Gastrocnemius medialis (tissue), 4 donors: Measurements from ENCODE around the gene TRIOBP. TPM values are rescaled to one million over a fixed set of nuclear protein-coding genes. Genes with fewer than 3 reads are reported as not detected.
A peak's percentile ranks its signal among the peaks of the same experiment; 100 is the strongest.

Experiments used
- ATAC-seq, 2 donors: fragments of 150-250 bp; one replicate each; pipeline ENCODE4 v1.9.1; 2016
- DNase-seq, 2 donors: peaks; one replicate each; pipeline ENCODE4 v3.0.0-alpha.2; 2019
- H3K27ac ChIP-seq, 4 donors: fragments of 200-600 bp; sonication (generic); 1 replicate in 1 of 4; 2 replicates in 3 of 4; pipeline ENCODE4 v1.5.1; 2016 to 2018; ENCODE audit warnings: mild to moderate bottlenecking in 2 of 4, moderate library complexity in 1 of 4
- H3K27me3 ChIP-seq, 3 donors: fragments of 200-600 bp; sonication (generic) in 2 of 3; 1 replicate in 1 of 3; 2 replicates in 2 of 3; pipeline versions ENCODE4 v1.5.1 to v1.6.0; 2016 to 2019; ENCODE audit warnings: mild to moderate bottlenecking in 1 of 3, moderate library complexity in 1 of 3
- H3K36me3 ChIP-seq, 2 donors: fragments of 200-600 bp; sonication (generic) in 1 of 2; one replicate each; pipeline ENCODE4 v1.5.1; 2017 to 2018
- H3K4me1 ChIP-seq, 2 donors: fragments of 200-600 bp; sonication (generic) in 1 of 2; one replicate each; pipeline ENCODE4 v1.5.1; 2016 to 2017; ENCODE audit warnings: mild to moderate bottlenecking in 2 of 2
- H3K4me3 ChIP-seq, 4 donors: fragments of 200-600 bp; sonication (generic) in 3 of 4; 1 replicate in 1 of 4; 2 replicates in 3 of 4; pipeline ENCODE4 v1.5.1; 2016 to 2019; ENCODE audit warnings: mild to moderate bottlenecking in 2 of 4
- H3K9me3 ChIP-seq, 3 donors: fragments of 200-600 bp; sonication (generic) in 2 of 3; 1 replicate in 1 of 3; 2 replicates in 2 of 3; pipeline ENCODE4 v1.5.1; 2016 to 2019
- POLR2A ChIP-seq, 2 donors: fragments of 450-650 bp; IDR thresholded peaks; one replicate each; pipeline ENCODE4 v1.6.1; 2017; ENCODE audit warnings: antibody characterized with exemption in 2 of 2, mild to moderate bottlenecking in 2 of 2, moderate library complexity in 2 of 2
- in situ Hi-C, 4 donors: fragments of 200-750 bp; cut with MboI; loops; one replicate each; pipeline versions ENCODE4 v1.15.0 to v1.8.0; 2017; ENCODE audit warnings: low sequenced_read_pairs in 4 of 4
- intact Hi-C: fragments of 100-400 bp; cut with DNase I; formaldehyde crosslinking; loops from one replicate; pipeline ENCODE4 v1.15.1; 2023; ENCODE audit warnings: low total_unique reads
- total RNA-seq, 4 donors: library from RNA; depleted of rRNA; stranded (reverse); fragments of >200 nt; gene quantifications; one replicate each; pipeline versions ENCODE4 v1.1.0 to v1.2.3, GENCODE V29; 2016
- TF ChIP-seq, protein P1 (sequence below), 5 experiments: fragments of 450-650 bp in 3 of 5; fragments of 200-600 bp in 2 of 5; sonication (generic) in 2 of 5; IDR thresholded peaks in 4 of 5; conservative IDR thresholded peaks in 1 of 5; 1 replicate in 4 of 5; 2 replicates in 1 of 5; pipeline ENCODE4 v1.5.1; 2016 to 2019; ENCODE audit warnings: antibody characterized with exemption in 5 of 5, mild to moderate bottlenecking in 3 of 5, moderate library complexity in 3 of 5

Gene TRIOBP
- total RNA-seq, 4 donors from 2014 or later = 21.7 to 38.2 (median 30.3) TPM

DNA sequence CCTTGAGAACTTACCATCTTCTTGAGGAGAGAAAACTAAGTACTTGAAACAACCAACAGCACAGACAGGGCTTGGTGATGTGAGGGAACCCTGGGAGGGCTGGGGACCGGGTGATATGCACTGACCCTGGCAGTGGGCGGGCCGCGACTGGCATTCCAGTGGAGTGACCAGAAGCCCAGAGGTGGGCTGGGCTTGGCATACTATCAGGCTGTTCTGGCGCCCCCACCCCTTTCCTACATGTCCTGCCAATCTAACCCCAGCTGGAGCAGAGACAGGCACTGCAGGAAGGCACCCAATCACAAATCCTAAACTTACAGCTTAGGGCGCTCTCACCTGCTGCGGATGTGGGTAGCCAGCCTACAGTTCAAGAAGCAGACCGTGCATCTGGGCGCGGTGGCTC lies 56.9 kb downstream of the TRIOBP start:
- Histone ChIP-seq H3K4me1 (peaks cover 49 to 50% of the 10 kb centered on the region in 2 donors), H3K36me3 (peaks cover 0 to 42% of the 10 kb centered on the region in 2 donors), H3K4me3 (no peak overlapping the region), H3K27me3 (no peaks in the 10 kb centered on the region), H3K9me3 (no peaks in the 10 kb centered on the region), H3K27ac (peak overlapping the region in 2 of 4 donors; percentile 86)
- intact Hi-C loops = no loop called here
- DNase-seq = no peak
- ATAC-seq = no peak
- TF ChIP-seq, protein P1, sequence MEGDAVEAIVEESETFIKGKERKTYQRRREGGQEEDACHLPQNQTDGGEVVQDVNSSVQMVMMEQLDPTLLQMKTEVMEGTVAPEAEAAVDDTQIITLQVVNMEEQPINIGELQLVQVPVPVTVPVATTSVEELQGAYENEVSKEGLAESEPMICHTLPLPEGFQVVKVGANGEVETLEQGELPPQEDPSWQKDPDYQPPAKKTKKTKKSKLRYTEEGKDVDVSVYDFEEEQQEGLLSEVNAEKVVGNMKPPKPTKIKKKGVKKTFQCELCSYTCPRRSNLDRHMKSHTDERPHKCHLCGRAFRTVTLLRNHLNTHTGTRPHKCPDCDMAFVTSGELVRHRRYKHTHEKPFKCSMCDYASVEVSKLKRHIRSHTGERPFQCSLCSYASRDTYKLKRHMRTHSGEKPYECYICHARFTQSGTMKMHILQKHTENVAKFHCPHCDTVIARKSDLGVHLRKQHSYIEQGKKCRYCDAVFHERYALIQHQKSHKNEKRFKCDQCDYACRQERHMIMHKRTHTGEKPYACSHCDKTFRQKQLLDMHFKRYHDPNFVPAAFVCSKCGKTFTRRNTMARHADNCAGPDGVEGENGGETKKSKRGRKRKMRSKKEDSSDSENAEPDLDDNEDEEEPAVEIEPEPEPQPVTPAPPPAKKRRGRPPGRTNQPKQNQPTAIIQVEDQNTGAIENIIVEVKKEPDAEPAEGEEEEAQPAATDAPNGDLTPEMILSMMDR (IDR thresholded peaks at IDR 0.05 in 4 of 5, conservative IDR thresholded peaks at IDR 0.05 in 1 of 5) = no peak
- TF ChIP-seq POLR2A (IDR thresholded peaks at IDR 0.05) = no peak
- in situ Hi-C loops = no loop called here

DNA sequence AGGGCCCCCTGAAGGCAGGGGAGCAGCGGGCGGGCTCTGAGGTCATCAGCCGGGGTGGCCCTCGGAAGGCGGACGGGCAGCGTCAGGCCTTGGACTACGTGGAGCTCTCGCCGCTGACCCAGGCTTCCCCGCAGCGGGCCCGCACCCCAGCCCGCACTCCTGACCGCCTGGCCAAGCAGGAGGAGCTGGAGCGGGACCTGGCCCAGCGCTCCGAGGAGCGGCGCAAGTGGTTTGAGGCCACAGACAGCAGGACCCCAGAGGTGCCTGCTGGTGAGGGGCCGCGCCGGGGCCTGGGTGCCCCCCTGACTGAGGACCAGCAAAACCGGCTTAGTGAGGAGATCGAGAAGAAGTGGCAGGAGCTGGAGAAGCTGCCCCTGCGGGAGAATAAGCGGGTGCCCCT lies 60.8 kb downstream of the TRIOBP start:
- DNase-seq = no peak

DNA sequence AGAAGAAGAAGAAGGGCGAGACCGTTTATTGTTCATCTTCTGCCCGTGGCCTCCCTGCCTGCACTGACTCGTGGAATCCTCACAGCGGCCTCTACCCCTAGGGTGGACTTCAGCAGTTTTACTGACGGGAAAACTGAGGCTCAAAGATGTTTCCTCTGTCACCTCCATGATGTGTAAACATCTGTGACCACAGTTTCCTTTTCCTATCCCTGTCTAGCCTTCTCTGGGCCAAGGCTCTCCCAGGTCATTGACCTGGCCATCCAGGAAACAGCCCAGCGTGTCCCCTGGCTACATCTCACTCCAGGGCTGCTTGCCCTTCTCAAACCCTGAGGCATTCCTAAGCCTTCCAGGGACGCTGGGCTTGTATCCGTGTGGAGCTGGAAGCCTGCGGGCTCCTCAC lies 61.8 kb downstream of the TRIOBP start:
- no peaks in the 10 kb centered on the region for H3K27me3 ChIP-seq
- H3K36me3 ChIP-seq = peaks cover 0 to 58% of the 10 kb centered on the region in 2 donors
- peaks cover 4% of the 10 kb centered on the region in 2 donors for H3K4me1 ChIP-seq
- DNase-seq (no peak), ATAC-seq (no peak)
- TF ChIP-seq, protein P1 (IDR thresholded peaks at IDR 0.05 in 4 of 5, conservative IDR thresholded peaks at IDR 0.05 in 1 of 5) = no peak
- no peak for TF ChIP-seq POLR2A (IDR thresholded peaks at IDR 0.05)
- intact Hi-C loops (no loop called here), in situ Hi-C loops (no loop called here)
- no peak overlapping the region for H3K4me3 ChIP-seq
- H3K27ac ChIP-seq = no peak overlapping the region
- no peaks in the 10 kb centered on the region for H3K9me3 ChIP-seq

More for the DNA sequence above, 60.8 kb downstream of the TRIOBP start:
- ATAC-seq = no peak
- intact Hi-C loops = no loop called here
- H3K27me3 ChIP-seq = no peaks in the 10 kb centered on the region
- peaks cover 14 to 15% of the 10 kb centered on the region in 2 donors for H3K4me1 ChIP-seq
- no peak for TF ChIP-seq POLR2A (IDR thresholded peaks at IDR 0.05)
- TF ChIP-seq, protein P1 (IDR thresholded peaks at IDR 0.05 in 4 of 5, conservative IDR thresholded peaks at IDR 0.05 in 1 of 5) = no peak
- H3K9me3 ChIP-seq = no peaks in the 10 kb centered on the region
- no peak overlapping the region for H3K4me3 ChIP-seq
- in situ Hi-C loops = no loop called here
- H3K36me3 ChIP-seq = peaks cover 0 to 58% of the 10 kb centered on the region in 2 donors
- H3K27ac ChIP-seq = no peak overlapping the region

DNA sequence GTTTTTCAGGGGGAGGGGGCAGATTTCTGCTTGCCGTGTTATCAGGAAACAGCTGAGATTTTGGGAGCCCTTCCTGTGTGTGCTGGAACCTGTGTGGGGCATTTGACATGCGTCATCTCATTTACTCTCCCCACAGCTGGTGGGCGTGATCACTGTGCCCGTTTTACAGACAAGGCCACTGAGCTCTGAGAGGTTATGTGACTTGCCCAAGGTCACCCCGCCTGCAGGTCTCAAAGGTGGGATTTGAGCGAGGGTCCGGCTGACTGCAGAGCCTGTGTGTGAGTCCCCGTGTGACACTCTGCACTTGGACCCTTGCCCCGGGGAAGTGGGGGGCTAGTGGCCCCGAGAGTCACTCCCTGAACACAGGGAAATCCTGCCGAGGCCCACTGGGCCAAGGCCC lies 62.4 kb downstream of the TRIOBP start:
- intact Hi-C loops (no loop called here), in situ Hi-C loops (no loop called here)

More for the DNA sequence above, 62.4 kb downstream of the TRIOBP start:
- peaks cover 0 to 58% of the 10 kb centered on the region in 2 donors for H3K36me3 ChIP-seq
- ATAC-seq (no peak), DNase-seq (no peak)
- H3K27ac ChIP-seq = no peak overlapping the region
- no peaks in the 10 kb centered on the region for H3K9me3 ChIP-seq
- TF ChIP-seq, protein P1 (IDR thresholded peaks at IDR 0.05 in 4 of 5, conservative IDR thresholded peaks at IDR 0.05 in 1 of 5) = no peak
- no peak for TF ChIP-seq POLR2A (IDR thresholded peaks at IDR 0.05)
- H3K4me1 ChIP-seq = peaks cover 0 to 1% of the 10 kb centered on the region in 2 donors
- no peaks in the 10 kb centered on the region for H3K27me3 ChIP-seq
- H3K4me3 ChIP-seq = no peak overlapping the region
